Stimulated activated CD8-positive, alpha-beta memory T cell treated with anti-CD3 and anti-CD28 coated beads, Interleukin-2, amount 100 ng/mL, for 48 hours (primary cell): Measurements from ENCODE around the gene COPZ2.
"Not testable (repeated sequence)": the region's sequence is repeated elsewhere in the genome, so short reads cannot be mapped to it uniquely, and the experiment has no call there.

Source experiments
- DNase-seq, 2 donors: peaks; one replicate each; pipeline ENCODE4 v3.0.0-alpha.2; 2020; ENCODE audit warnings: low read depth in 2 of 2

The COPZ2 gene

DNA sequence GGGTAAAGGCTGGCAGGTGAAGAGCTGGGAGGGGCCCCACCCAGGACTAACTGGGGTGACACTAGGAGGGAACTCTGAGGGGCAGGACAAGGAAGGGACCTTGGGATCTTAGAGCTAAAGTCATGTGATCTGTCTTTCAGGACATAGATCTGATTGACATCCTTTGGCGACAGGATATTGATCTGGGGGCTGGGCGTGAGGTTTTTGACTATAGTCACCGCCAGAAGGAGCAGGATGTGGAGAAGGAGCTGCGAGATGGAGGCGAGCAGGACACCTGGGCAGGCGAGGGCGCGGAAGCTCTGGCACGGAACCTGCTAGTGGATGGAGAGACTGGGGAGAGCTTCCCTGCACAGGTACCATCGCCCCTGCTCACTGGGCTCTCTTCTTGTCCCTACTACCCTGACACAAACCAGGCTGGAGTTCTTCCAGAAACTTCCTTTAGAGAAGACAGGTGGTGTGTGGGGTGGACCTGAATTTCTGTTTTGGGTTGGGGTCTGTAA lies 18.7 kb upstream of the COPZ2 start:
- no peak for DNase-seq

DNA sequence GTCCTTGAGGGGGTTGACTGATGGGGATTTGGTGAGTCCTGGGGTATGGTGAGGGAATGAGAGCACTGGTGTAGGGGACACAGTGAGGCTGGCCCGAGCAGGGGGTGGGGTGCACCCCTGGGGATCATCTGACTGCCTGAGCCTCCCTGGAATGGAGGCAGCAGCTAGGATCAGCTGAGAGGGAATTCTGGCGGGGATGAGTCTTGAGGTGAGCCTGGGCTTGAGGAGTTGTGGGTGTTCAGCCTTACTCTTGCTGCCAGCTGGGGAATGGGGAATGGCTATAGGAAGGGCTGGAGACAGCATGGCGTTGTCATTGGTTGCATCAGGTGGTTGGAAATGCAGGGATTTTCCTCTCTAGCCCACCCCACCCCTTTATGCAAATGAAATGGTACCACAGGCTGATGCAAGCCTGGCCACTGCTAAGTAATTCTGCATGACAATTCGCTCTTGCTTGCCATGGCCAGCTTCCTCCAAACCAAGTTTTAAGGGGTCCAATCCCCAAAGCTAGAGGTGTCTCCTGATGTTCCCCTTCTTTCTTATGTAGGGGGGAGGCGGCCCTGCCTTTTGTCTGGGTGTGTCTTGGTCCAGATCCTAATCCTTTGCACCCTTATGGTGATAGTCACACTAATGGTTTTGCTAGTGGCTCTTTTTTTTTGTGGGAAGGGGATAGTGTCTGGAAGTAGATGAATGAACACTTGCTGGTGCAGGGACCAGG lies 18.1 kb upstream of the COPZ2 start:
- DNase-seq, result peak in 1 of 2 donors; percentile 33

DNA sequence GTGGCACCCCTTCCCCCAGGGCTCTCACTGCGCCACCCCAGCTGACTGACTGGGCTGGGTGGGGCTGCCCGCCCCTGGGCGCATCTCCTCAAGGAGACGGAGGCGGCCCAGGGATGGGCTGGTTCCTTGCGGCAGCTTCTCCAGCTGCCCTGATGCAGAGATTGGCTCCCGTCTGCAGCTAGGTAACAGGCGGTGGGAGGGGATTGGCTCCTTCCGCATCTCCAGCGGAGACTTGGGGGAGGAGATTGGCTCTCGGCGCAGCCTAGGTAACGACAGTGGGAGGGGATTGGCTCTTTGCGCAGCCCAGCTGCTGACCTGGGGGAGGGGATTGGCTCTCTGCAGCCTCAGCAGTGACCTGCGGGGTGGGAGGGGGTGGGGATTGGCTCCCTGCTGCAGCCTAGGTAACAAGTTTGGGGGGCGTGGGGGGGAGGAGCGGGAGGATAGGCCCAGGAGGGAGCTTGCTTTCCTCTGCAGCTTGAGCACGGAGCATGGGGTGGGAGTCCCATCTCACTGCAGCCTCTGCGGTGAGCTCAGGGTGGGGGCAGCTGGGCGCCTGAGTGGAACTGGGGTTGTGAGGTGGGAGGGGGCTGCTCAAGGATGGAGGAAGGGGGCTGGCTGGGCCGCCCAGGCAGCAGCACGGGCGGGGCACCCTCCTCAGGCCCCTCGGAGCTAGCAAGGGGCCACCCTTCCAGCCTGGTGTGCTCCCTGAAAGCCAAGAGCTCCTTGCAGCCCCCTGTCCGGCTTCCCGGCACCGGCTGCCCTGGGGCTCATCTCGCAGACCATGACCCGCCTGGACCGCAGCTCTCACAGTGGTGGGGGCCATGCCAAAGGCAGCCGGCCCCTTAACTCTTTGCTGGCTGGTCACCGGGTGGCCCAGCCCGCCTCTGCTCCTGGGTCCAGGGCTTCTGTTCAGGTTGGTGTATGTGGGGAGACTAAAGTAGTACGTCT lies 16.9 kb upstream of the COPZ2 start:
- DNase-seq, result no peak

DNA sequence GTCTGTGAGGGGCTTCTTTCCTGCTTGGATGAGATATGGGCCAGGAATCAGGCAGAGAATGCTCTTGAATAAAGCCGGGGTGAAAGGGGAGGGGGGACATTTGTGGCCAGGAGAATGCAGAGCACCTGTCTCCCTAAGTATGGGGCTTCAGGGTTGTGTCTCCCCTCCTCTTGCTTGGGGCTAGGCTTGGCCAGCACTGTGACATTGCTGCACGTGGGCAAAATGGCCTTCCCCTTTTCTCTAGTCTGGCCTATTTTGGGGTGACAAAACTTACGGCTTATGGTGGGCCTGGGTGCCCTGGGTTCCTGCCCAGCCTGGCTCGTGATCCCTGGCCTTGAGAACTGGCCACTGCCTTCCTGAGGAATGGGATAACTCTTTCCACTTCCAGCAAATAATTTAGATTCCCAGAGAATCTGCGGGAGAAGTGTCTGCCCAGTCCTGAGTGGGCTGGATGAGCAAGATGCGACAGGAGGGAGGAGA lies 16.2 kb upstream of the COPZ2 start:
- DNase-seq, result no peak

DNA sequence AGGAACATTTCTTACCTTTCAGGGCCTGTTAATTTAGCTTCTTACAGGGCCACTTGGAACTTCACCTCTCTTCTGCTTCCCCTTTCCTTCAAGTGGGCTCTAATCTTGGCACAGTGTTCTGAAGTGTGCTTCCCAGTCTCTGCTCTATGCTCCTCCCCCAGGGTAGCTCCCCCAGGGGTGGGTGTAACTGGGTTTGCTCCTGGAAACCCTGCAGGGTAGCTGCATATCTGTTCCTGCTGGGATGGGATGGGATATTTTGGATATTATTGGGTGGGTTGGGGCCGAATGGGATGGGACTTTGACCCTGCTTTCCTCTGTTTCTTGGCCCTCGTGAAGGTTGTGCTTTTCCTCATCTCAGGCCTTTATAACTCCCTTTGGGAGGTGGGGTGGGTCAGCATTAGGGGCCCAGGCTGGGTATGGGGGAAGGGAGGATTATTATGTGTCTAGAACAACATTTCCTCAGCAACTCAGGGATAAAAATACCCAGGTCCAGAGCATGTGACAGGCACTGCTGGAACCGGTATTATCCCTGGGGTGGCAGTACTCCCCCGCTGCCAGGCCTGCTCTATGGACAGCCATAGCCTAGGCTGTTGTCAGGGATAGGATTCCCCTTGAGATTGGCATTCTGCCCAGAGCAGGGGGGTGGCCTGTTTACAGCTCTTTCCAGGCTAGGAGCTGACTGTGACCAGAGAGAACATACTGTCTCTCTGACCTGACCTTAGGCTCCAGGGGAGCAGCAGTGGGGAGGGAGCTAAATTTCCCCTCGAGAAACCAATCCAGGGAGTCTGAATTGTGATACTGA lies 15.6 kb upstream of the COPZ2 start:
- DNase-seq, result no peak

DNA sequence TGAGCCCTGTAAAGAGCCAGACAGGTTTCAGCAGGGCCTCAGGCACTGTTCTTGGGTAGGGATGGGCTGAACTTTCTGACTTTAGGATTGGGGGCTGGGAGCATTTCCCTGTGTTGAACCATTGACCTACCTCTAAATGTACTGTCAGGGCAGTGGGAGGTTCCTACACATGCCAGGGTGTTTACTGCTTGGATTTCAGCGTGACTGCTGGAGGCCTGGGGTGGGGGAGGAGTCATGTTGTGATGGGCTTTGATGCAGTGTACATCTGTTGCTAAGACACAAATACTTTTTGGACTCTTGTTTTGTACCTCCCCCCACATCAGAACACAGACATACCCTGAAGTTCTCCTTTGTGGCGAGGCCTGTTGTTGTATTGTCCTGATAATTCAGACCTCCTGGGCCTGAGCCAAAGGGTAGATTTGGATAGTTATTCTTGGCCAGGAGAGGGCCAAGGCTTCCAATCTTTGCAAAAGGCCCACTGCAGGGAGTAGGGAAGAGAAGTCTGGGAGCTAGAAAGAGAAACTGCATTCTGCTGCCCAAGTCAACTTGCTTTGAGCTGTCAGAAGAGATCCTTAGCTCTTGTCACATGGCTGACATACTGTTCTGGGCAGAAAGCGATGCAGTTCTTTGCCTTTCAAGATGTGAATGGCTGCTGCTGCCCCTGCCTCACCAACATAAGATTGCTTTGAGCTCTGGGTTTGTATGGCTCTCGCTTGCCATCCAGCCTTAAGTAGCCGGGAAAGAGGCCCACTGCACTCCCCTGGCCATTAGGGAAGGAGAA lies 14.3 kb upstream of the COPZ2 start:
- DNase-seq, result no peak

DNA sequence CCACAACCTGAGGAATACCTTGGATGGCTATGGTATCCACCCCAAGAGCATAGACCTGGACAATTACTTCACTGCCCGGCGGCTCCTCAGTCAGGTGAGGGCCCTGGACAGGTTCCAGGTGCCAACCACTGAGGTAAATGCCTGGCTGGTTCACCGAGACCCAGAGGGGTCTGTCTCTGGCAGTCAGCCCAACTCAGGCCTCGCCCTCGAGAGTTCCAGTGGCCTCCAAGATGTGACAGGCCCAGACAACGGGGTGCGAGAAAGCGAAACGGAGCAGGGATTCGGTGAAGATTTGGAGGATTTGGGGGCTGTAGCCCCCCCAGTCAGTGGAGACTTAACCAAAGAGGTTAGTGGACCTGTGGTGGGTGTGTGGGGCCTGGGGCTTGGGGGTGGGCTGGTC lies 13.7 kb upstream of the COPZ2 start:
- DNase-seq, result no peak

DNA sequence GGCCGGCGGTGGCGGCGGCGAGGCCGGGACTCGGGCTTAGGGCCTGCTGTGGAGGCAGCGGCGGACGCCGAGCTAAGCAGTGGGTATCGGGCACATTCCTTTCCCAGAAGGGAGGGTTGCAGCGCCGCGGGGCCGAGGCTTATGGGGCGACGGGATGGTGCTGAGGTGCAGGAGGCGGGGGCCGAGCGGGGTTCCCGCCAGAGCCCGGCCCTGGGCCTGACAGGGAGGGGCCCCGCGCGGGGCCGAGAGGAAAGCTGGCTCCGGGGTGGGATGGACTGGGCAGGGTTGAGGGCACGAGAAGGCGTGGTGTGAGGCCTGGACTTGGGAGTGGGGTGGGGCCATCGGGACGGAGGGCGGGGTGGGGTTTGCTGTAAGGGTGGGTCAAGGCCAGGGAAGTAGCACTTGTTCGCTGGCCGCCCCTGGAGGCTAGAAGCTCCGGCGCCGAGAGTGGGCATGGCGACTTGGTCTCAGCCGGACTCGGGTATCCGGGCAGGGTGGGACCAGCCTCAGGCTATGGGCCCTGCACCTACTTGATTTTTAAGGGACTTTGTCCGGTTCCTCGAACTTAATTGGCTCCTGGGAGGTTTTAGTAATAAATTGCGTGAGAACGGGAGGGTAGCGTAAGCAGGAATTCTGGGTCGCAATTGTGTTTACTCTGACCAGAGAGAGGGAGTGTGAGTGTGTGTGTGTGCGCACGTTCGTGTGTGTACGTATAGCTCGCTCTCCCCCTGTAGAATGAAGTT lies 11.0 kb upstream of the COPZ2 start:
- DNase-seq, result peak; percentile 55 to 57

DNA sequence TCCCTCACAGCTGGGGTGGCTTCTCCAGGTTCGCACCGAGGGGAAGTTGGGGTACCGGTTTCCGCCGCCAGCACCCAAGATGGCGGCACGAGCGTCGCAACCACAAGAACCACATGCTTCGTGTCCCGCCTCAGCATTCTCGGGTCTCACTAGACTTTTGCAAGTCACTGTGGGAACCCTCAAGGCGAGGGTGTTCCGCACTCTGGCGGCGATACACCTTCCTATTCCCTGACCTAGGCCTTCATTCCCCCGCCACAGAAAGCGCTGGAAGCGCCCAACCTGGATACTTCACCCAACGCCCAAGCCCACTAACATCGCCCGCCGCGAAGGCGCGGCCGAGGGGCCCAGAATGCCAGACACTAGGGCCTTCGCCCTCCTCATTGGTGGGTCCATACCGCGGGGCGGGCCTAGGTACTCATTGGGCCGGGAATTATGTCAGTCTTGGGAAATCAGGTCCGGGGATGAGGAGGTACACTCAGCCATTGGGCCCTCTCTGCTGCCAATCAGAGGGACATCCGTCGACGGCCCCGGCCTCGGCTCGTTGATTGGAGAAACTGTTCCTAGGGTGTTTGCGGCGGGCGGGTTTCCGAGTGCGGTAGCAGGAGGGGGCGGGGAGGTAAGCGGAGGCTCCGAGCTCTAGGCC lies 10.3 kb upstream of the COPZ2 start, which contains the start of gene NFE2L1:
Gene NFE2L1 (plus strand): TSS at position 619 of the 643 bp plus-strand sequence. CDS start 2,760 bp downstream, outside the sequence.
- DNase-seq, result peak; percentile 92 to 96

DNA sequence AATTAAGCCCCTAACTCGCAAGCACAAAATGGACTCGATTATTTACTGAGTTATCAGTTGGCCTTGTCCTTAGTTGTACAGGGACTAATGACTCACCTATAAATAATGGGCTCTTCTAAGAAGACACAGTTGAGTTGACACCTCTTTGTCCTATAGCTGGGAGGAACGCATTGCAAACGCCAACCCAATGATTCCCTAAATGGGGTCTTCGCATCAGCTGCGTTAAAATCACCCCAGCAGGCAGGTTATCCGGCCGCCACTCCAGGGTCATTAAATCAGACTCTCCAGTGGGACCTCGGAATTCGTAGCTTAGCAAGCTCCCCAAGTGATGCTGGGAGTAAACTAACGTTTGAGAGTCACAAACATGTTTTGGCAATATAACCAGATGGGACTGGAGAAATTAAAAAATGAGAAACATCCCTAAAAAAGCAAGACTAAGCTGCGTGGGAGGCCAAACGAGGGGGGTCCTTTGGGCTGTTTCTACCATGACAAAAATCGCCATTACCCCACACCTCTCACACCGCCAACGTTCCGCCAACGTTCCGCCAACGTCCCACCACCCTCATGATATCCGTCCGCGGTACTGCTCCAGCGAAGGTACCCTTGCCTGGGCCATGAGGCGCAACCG lies 9.6 kb upstream of the COPZ2 start:
- DNase-seq, result no peak

DNA sequence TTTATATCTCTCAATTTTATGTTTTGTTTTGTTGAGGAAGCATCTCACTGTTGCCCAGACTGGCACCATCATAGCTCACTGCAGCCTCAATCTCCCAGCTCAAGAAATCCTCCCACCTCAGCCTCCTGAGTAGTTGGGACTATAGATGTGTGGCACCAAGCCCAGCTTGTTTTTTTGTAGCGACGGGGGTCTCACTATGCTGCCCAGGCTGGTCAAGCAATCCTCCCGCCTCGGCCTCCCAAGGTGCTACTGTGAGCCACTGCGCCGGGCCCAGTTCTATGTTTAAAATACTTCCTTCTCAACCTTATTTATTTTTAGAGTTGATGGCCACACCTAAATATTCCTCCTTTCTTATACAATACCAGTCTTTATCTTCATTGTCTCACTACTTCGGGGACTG lies 8.7 kb upstream of the COPZ2 start:
- no peak for DNase-seq

DNA sequence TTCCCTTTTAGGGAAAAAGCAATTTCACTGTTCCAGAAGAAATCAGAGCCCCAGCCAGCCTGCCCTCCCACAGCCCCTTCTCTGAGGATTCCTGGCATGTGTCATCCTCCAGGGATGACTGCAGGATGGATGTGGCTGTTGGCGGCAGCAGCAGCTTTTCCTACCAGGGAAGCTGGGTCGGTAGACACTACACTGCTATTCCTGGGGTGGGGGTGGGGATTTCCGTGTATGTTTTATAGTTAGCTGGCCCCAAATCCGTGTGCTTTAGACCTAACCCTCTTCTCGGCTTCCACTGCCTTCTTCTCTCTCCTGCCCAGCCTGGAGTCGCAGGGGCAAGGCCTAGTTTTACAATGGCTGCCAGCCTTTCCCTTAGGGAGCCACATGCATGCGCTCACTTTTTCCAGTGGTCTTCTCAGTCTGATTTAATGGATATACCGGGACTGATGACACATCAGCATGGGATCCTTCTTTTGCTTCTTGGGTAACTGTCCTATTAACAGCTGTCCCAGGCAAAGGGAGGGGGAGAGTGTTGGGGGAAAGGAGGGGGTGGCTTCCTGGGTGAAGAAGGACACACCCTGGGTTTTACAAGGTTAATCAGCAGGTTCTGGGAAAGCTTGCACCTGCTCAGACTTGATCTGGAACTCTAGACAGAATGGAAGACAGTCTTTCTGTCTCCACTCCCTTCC lies 7.9 kb upstream of the COPZ2 start:
- no peak for DNase-seq

DNA sequence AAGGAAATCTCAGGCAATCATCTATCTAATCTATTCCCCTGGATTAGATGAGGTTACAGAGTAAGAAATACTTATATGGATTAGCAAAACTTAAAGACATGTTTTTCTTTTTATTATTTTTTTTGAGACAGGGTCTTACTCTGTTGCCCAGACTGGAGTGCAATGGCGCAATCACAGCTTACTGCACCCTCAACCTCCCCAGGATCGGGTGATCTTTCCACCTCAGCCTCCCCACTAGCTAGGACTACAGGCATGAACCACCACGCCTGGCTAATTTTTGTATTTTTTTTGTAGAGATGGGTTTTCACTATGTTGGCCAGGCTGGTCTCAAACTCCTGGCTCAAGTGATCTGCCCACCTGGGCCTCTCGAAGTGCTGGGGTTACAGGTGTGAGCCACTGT lies 7.3 kb upstream of the COPZ2 start:
- DNase-seq, result no peak

DNA sequence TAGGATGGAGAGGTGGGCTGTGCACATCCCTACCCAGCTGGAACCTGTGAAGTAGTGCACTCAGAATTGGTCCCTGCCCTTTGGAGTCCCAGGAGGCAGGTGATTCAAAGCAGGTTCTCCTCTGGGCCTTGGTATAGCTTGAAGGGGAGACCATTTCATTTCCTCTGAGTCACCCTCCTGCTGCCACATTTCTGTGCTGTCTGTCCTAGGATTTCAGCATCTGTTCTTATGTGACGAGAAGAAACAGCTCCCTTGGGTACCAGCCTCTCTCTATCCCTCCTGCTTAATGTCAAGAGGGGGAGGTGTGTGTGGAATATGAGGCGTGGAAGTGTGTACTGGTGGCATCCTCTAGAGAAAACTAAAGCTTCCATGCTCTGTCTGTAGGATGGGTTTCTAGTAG lies 5.6 kb upstream of the COPZ2 start:
- DNase-seq, result no peak

DNA sequence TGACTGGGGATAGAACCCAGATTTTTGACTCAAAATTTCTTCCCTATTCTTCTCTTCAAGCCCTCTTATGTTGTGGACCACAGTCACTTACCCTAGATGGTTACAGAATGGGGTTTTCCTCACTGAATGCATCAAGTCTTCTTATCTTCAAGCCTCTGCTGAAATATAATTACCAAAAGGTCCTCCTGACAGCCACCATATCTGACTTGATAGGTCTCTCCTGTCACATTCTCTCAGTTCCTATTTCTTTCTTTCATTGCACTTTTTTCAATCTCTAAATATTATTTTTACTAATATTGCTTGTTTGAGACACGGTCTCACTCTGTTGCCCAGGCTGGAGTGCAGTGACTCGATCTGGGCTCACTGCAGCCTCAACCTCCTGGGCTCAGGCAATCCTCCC lies 1.1 kb upstream of the COPZ2 start:
- no peak for DNase-seq

DNA sequence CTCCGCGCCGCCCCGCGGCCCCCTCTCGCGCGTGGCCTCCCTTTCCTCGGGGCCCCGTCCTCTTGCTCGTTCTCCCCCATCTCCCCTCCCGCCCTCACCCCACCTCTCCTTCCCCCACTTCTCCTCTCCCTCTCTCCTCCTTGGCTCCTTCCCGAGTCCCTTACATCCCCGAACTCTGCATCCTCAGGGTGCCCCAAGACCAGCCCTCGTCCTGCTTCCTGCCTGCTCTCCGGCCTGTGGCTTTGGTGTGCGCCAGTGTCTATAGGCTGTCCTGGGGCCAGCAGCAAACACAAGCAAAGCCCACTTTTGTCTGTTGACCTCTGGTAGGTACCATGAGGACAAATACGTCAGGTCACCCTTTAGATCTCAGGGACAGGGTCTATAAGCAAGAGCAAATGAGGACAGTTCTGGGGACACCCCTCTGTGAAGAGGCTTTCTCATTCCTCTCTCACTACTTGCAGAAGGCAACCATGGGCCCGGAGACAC lies 284 bp upstream of the COPZ2 start:
- DNase-seq, result no peak

DNA sequence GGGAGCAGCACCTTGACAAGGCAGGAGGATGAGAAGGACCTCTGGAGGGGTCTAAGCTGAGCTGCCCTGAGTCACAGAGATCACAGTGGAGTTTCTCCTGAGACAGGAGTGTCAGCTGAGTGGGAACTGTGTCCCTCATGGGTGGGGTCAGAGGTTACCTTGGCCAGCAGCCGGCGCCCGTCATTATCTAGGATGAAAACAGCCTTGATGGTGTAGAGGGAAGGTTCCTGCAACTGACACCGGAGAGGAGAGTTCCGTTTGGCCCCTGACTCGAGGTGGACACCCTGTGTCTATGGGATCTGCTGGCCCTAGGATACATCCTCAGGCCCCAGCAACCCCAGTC lies 933 bp downstream of the COPZ2 start:
- DNase-seq, result no peak

DNA sequence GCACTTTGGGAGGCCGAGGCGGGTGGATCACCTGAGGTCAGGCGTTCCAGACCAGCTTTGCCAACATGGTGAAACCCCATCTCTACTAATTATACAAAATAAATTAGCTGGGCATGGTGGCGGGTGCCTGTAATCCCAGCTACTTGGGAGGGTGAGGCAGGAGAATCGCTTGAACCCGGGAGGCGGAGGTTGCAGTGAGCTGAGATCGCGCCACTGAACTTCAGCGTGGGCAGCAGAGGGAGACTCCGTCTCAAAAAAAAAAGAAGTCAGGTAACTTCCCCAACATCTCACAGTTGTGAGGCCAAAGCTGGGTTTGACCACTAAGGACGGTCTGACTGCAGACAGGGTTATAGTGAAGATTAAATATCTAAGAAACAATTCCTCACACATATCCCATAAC lies 2.9 kb downstream of the COPZ2 start:
- not testable (repeated sequence) for DNase-seq

DNA sequence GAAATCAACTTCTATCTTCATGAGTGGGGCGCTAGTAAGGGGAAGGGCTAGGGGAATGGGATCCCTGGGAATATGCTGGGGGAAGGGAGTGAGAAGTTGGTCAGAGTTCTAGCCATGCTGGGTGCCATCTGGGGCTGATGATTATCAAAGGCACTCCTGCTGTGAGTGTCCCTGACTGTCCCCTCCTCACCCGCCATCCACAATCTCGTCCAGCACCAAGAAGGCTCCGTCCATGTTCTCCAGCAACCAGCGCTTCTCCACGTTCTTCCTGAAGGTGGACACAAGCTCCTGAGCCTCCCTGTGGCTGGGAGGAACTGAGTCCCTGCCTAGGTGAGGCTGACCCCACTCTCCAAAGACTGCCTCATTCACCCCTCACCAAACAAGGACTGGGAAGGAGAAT lies 5.6 kb downstream of the COPZ2 start:
- DNase-seq, result no peak
